HG02870 (cell line): ENCODE measurements around the gene ZNF785.
"Not testable (repeated sequence)": the region's sequence is repeated elsewhere in the genome, so short reads cannot be mapped to it uniquely, and the experiment has no call there.

Experiments used
- ATAC-seq: cut with Tn5 transposase; IDR thresholded peaks from one replicate; pipeline ENCODE4 v1.9.1; 2021; ENCODE audit warnings: mild to moderate bottlenecking, moderate library complexity; ENCODE audit not compliant: unreplicated experiment

ZNF785 gene

DNA sequence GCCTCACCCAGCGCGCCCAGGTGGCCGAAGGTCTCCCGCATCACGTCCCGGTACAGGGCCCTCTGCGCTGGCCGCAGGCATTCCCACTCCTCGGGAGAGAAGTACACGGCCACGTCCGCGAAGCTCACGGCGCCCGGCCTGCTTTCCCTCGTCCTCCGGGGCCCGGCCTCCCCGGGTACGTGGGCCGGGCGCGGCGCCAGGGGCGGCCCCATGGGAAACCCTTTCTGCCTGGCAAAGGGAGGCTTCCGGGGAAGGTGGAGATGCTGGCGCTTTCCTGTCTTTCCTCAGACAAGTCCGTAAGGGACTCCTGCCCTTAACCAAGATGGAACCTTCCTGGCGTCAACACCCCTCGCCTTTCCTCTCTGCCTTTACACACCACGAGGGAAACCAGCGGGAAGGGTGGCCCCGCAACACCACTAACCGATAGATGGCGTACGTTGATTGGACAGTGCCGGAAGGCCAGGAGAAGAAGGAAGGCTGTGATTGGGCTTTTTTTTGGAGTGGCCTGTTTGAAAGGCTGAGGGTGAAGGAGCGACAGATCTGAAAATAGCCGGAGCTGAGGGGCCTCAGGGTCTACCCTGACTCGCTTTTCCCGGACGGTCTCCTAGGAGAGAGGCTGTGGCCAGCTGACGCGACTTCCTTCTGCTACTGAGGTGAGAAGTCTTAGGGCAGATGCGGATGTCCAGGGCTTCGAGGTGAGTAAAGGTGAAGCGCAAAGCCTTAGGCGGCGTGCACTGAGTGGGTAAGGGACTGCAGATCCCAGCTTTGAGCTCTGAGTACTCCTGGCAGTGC lies at the start of gene ZNF785:
Gene ZNF785 (minus strand): TSS at position 298 of the 792 bp plus-strand sequence. CDS start 86 bp downstream, at position 212.
- peak; percentile 93 for ATAC-seq

DNA sequence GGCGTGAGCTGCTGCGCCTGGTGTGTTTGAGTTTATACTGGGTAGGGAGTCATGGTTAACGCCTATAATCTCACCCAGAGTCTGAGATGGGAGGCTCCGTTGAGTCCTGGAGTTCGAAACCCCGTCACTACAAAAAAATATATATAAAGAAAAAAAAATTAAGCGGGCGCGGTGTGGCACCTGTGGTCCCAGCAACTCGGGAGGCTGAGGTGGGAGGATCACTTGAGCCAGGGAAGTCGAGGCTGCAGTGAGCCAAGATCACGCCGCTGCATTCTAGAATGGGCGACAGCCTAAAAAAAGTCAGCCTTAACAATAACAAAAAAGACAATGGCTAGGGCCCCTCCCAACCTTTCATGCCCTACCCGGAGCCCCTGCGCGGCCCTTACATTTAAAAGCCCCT lies 48.0 kb upstream of the ZNF785 start:
- no peak for ATAC-seq

DNA sequence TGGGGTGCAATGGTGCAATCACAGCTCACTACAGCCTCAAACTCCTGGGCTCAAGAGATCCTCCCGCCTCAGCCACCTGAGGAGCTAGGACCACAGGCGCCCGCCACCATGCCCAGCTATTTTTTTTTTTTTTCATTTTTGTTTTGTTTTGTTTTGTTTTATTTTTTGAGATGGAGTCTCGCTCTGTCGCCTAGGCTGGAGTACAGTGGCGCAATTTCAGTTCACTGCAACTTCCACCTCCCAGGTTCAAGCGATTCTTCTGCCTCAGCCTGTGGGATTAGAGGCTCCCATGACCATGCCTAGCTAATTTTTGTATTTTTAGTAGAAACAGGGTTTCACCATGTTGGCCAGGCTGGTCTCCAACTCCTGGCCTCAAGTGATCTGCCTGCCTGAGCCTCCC lies 47.0 kb upstream of the ZNF785 start:
- ATAC-seq = not testable (repeated sequence)

DNA sequence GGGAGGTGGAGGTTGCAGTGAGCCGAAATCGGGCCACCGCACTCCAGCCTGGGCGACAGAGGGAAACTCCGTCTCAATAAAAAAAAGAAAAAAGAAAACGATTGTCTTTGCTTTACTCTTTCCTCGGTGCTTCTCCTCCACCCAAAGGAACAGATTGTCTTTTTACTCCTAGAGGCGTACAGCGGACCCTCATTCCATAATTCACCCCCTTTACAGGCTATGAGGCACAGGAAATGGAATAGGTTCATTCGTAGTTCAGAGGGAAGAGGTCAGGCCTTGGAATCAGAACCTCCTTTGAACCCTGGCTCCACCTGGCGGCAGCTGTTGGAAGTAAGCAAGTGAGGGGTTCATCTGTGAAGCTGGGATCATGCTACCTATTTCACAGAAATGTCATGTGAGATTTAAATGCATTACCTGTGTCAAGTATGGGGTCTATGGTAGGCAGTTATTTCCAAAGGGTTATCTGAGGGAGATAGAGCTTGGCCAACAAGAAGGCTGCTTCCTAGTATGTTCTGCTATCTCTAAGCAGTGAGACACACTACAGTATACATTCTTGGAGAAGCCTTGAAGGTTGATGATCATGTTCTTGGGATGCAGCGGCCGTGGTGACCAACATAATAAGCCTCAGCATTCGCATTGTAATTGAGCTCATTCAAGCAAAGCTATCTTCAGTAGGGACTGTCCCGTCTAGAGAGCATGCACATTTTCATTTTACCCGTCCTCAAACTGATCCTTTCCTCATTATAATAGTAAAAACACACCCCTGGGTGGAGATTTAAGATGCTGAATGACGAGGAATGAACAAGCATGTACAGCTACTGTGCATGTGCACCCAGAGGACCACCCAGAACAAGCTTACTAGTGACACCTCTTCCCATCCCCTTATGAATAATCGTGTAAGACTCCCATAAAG lies 43.4 kb upstream of the ZNF785 start:
- ATAC-seq = no peak

DNA sequence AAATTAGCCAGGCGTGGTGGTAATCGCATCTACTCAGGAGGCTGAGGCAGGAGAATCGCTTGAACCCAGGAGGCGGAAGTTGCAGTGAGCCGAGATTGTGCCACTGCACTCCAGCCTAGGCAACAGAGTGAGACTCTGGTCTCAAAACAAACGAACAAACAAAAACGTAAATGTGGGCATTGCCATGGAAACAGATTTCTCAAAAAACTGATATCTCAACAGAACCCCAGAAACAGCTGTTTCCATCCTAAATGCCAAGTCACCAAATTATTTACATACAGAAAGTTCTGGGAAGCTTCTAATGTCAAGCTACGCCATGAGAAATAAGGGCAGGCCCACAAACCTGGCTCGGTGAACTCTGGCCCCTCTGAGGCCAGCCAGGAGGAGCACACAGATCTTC lies 40.7 kb upstream of the ZNF785 start:
- no peak for ATAC-seq

DNA sequence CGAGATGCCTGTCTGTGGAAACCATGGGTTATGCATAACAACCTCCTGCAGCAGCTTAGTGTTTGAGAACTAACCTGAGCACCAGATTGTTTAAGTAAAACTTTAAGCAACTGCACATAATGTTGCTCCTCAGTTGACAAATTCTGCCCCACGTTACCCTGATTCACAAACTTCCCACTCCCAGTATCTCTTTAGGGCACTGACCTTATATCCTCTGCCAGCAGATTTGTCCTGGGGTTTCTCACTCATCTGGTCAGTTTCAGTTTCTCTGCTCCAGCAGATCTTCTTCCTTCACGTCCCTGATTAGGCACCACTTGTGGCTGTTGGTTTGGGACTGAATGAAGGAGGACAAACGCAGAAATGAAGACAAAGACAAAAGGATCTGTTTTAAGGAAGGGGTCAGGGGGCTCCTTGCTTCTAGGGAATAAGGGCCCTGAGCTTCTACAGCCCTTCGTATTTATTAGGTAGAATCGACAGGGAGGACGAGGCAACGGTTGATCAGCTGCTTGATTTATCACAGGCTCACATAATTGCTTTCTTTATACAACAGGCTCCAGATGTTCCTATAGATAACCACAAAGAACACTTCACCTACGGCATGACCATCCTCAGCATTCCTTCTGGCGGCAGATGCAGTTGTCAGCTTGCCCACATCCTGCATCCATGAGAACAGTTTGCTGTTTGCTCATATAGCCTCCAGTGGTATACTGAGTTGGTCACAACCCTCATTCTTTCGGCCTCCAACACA lies 38.2 kb upstream of the ZNF785 start:
- no peak for ATAC-seq

DNA sequence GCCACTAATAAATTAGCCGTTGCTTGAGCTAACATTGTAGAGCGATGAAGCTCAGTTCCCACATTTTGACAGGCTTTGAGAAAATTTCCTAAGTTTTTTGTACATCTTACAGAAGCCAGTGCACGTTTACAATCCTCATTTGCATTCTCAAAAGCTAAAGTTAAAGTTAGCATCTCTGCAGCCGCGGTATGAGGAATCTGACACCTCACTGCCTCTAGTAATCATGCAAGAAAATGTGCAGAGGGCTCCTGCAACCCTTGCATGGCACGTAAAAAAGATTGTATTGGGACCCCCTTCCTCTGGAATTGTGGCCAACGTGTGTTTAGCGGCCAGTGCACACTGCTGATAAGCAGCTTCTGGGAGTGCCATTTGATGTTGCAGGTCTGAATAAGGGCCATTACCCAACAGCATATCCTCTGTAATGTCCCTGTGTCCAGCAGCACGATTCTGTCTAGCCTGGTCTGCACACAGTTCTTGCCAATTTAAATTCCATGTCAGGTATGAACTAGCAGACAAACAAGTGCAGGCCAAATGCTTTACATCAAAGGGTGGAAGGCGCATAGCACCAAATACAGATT lies 37.0 kb upstream of the ZNF785 start:
- no peak for ATAC-seq

DNA sequence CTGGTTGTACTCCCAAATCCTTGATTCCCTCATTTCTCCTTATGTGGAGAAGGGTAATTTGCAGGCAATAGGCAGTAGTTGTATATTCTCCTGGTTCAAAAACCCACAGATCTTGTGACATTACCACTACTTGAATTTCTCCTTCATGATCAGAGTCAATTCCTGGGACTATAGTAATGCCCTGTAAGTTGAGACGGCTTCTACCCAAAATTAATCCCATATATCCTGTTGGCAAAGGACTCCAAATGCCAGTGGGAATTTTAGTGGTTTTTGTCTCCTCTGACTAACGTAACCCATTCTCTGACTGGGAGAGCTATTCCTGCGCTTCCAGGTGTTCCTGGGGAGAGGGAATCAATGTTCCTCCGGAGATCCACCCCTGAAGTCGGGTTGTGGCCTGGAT lies 36.3 kb upstream of the ZNF785 start:
- ATAC-seq = no peak

DNA sequence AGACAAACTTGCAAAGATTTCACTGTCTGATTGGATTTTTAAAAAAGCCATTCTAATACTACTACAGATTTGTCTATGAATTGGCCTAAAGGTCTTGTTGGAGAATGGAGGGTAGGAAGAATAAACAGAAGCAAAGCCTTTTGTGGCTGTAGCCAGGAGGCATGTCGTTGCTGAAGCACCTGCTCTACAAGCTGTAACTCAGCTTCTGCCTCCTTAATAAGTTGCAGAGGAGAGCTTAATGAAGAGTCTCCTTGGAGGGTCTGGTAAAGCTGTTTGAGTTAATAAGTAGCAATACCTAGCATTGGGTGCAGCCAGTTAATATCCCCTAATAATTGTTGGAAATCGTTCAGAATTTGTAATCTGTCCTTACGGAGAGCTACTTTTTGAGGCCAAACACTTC lies 34.7 kb upstream of the ZNF785 start:
- ATAC-seq = no peak

DNA sequence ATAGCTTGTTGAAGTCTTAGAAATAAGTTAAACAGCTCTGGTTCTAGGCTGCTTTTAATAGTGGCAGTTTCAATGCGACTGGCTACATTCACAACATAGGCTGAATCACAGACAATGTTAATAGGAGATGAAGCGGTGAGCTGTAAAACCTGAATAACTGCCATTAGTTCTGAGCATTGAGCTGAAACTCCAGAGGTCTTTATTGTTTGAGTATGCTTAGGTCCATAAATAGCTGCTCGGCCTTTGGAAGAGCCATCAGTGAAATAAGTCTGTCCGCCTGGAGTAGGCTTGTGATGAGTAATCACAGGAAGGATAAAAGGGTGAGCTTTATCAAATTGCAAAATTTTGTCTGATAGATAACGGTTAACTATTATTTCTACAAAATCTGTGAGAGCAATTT lies 34.1 kb upstream of the ZNF785 start:
- no peak for ATAC-seq

DNA sequence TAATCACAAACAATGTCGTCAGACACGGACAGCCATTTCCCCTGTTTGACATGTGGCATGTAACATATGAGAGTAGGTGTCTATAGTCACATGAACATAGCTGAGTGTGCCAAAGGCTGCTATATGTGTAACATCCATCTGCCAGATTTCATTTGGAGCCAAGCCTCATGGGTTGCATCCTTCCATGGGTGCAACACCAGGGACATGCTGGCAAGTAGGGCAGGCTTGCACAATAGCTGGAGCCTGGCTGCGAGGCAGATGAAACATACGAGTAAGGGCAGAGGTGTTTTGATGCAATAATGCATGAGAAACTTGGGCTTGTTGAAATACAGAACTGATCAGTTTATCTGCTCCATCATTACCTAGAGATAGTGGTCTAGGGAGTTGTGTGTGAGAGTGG lies 33.7 kb upstream of the ZNF785 start:
- ATAC-seq = no peak

DNA sequence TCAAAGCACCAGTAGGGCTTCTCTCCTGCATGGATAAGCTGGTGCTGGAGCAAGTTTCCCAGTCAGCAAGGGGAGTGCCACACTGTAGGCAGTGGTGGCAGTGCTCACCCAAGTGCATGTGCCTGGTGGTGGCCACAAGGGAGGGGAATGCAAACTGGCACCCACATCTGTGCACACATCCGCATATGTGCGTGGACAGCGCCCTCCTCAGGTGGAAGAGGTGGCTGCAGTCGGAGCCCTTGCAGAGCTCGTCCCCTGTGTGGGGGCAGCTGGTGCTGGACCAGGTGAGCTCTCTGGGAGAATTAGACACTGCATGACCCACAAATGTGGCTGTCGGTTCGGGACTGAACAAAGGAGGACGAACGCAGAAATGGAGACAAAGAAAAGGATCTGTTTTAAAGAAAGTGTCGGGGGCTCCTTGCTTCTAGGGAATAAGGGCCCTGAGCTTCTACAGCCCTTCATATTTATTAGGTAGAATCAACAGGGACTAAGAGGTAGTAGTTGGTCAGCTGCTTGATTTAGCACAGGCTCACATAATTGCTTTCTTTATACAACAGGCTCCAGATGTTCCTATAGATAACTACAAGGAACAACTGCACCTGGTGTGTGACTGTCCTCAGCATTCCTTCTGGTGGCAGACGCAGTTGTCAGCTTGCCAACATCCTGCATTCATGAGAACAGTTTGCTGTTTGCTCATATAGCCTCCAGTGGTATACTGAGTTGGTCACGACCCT lies 30.0 kb upstream of the ZNF785 start:
- ATAC-seq = no peak

DNA sequence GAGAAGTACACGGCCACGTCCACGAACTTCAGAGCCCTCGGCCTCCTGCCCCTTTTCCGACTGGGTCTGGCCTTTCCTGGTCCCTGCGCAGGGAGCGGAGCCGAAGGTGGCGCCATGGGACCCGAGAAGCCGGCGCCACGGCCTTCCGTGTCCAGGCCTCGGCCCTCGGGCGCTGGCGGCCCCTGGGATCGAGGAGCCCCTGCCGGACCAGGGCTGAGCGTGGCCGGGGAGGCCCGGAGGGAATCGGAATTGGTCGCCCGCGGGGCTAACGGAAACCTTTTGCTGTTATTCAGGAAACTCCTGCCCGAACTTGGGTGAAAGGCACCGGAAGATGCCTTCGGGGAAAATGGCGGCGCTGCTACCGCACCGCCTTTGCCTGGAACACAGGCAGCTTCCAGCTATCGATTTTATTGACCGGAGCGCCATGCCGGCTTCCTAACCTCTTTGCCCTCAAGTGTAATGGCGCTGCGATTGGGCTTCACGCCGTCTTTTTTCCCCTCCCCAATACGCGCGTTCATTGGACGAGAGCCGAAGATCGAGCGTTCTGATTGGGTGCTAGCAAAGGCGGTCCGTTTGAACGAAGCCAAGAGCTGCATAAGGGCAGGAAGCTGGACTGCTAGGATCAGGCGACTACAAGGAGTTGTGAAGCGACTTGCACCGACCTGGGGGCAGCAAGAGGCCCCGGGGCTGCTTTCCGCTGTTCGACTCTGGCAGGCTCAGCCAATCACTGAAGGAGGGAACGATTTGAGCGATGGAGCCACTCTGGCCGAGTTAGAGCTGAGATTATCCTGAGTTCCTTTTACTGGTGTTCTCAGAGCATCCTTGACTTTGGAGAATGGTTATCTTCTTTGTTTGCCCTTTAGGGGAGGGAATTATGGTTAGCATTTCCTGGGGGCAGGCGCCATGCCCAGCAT lies 24.7 kb upstream of the ZNF785 start, which contains the start of gene ZNF689:
Gene ZNF689 (minus strand): TSS at position 464 of the 914 bp plus-strand sequence. CDS start 348 bp downstream, at position 116.
- ATAC-seq = peak; percentile 90

DNA sequence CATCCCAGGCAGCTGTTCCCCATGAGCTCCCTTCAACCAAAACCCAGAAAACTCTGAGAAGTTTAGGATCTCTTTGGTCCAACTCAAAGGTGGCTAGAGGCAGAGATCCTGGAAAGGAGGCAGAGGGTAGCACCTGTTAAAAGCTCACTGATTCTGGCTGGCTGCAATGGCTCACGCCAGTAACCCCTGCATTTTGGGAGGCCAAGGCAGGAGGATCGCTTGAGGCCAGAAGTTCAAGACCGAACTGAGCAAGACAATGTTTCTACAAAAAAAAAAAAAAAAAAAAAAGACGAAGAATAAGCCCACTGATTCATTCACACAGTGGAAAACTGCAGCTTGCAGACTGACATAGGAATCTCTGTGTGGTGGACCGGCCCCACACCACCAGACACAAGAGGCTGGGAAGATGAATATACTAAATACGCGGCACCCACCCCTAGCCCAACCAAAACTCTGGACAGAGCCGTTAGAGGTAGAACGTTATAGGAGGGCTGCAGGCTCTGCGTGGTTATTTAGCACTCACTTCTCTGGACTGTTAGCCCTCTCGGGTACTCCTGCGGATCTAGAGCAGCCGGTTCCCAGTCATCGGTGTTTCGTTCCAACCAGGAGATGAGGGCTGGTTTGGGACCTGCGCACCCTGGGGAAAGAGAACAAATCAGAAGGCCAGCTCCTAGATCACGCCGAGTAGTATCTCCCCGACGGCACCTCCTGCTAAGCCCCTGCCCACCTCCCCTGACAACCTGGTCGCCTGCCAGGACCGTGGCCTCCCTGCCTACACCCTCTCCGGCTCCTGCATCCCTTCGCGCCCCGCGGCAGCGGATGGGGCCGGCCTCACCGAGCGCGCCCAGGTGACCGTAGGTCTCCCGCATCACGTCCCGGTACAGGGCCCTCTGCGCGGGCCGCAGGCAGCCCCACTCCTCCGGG lies 23.8 kb upstream of the ZNF785 start:
- peak; percentile 15 for ATAC-seq

DNA sequence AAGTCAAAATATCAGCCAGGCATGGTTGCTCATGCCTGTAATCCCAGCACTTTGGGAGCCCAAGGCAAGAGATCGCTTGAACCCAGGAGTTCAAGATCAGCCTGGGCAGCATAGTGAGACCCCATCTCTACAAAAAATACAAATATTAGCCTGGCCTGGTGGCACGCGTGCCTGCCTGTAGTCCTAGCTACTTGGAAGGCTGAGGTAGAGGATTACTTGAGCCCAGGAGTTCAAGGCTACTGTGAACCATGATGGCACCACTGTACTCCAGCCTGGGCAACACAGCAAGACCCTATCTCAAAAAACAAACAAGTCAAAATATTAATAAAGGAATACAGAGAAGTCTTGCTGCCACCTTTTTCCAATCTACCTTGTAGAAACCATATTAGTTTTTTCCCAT lies 20.5 kb upstream of the ZNF785 start:
- no peak for ATAC-seq

DNA sequence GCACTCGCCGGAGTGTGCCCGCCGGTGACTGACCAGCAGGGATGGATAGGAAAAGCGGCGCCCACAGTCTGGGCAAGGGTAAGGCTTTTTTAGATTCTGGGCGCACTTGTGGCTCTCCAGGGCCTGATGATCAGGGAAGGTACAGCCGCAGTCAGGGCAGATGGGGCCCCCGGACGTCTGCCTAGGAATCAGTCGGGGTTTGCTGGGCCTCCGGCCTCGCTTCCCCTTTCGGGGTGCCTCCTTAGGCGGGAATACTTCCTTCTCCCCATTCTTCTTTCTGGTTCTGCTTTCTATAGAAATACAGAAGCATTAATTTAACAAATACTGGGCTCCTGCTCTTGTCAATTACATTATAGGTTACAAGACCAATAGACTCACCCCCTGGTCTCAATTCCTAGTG lies 19.7 kb upstream of the ZNF785 start:
- ATAC-seq = no peak

DNA sequence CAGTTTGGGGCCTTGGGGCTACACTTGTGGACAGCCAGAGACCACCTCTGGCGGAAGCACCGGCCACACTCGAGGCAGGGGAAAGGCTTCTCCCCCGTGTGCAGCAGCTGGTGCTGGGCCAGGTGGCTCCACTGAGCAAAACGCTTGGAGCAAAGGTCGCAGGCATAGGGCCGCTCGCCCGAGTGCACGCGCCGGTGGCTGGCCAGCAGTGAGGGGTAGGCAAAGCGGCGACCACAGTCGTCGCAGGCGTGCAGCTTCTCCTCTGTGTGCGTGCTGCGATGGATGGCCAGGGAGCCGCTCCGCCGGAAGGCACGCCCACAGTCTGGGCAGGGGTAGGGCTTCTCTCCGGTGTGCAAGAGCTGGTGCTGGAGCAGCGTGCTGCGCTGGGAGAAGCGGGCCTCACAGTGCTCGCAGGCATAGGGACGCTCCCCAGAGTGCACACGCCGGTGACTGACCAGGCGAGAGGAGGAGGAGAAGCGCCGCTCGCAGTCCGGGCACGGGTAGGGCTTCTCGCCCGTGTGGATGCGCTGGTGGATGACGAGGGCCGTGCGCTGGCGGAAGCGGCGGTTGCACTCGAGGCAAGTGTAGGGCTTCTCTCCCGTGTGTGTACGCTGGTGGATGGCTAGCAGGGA lies 18.9 kb upstream of the ZNF785 start:
- no peak for ATAC-seq

DNA sequence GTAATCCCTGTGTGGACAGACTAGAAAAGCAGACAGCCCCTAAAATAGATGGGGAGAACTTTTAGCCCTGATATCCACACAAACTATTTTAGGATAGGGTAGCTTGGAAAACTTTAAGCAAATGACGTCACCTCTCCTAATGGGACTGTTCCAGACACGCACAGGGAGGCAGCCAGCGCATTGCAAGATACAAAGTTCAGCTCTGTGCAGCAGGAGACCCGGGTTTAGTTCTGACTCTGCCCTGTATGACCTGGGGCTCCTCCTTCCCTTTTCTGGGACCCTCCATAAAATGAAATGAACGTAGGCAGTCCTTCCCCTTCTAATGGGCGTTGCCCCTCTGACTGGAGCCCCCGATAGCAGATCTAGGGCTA lies 18.4 kb upstream of the ZNF785 start:
- no peak for ATAC-seq
